Thyroid gland (tissue), 4 donors: ENCODE results near the gene RPL34. TPM values are rescaled to one million over a fixed set of nuclear protein-coding genes. Genes with fewer than 3 reads are reported as not detected.
"Not testable (repeated sequence)": the region's sequence is repeated elsewhere in the genome, so short reads cannot be mapped to it uniquely, and the experiment has no call there.

Experiments
- DNase-seq, 2 donors: peaks; one replicate each; pipeline ENCODE4 v3.0.0-alpha.2; 2019
- H3K27ac ChIP-seq, 3 donors: fragments of 200-600 bp; sonication (generic); 1 replicate in 2 of 3; 2 replicates in 1 of 3; pipeline ENCODE4 v1.5.1; 2016 to 2019; ENCODE audit warnings: mild to moderate bottlenecking in 1 of 3, moderate library complexity in 1 of 3
- H3K27me3 ChIP-seq: fragments of 200-600 bp; sonication (generic); one replicate; pipeline ENCODE4 v1.5.1; 2019
- H3K36me3 ChIP-seq, 2 donors: fragments of 200-600 bp; sonication (generic); one replicate each; pipeline ENCODE4 v1.5.1; 2016 to 2019
- H3K4me1 ChIP-seq, 2 donors: fragments of 200-600 bp; sonication (generic); one replicate each; pipeline ENCODE4 v1.5.1; 2017 to 2019
- H3K4me3 ChIP-seq, 3 donors: fragments of 200-600 bp; sonication (generic); replicated peaks in 1 of 3; 1 replicate in 2 of 3; 2 replicates in 1 of 3; pipeline ENCODE4 v1.5.1; 2016; ENCODE audit warnings: mild to moderate bottlenecking in 1 of 3
- H3K9me3 ChIP-seq: fragments of 200-600 bp; sonication (generic); one replicate; pipeline ENCODE4 v1.5.1; 2017
- CTCF ChIP-seq, 6 experiments: fragments of 200-600 bp in 3 of 6; fragments of 450-650 bp in 3 of 6; sonication (generic) in 3 of 6; IDR thresholded peaks; one replicate each; pipeline ENCODE4 v1.5.1; 2016 to 2019; ENCODE audit warnings: antibody characterized with exemption in 6 of 6, mild to moderate bottlenecking in 2 of 6, inconsistent platforms in 1 of 6, moderate library complexity in 1 of 6
- POLR2A ChIP-seq, 2 donors: fragments of 450-650 bp; IDR thresholded peaks; one replicate each; pipeline ENCODE4 v1.6.1; 2017; ENCODE audit warnings: antibody characterized with exemption in 2 of 2, mild to moderate bottlenecking in 2 of 2, moderate library complexity in 1 of 2
- WGBS, 2 donors: methylation state at CpG; one replicate each; pipeline ENCODE4 v1.1.5; 2017; 5-methylcytosine and 5-hydroxymethylcytosine counted together
- intact Hi-C: fragments of 100-400 bp; cut with DNase I; formaldehyde crosslinking; loops from one replicate; pipeline ENCODE4 v1.15.1; 2023
- total RNA-seq, 4 donors: library from RNA; depleted of rRNA; stranded (reverse); fragments of >200 nt; gene quantifications; one replicate each; pipeline ENCODE4 v1.2.3, GENCODE V29; 2016

RPL34 gene
- total RNA-seq, 4 donors from 2014 or later: 735 to 3,219 (median 917) TPM

GRCh38 chr4:108588878-108589277 is 31.5 kb upstream of the RPL34 start:
- Histone ChIP-seq H3K27ac (no peak overlapping the region), H3K9me3 (no peaks in the 10 kb centered on the region), H3K27me3 (no peaks in the 10 kb centered on the region), H3K4me3 (no peak overlapping the region), H3K4me1 (no peaks in the 10 kb centered on the region), H3K36me3 (no peaks in the 10 kb centered on the region)
- WGBS, 2 donors: 88 to 94% methylated on average over 1 of the region's 1 CpG
- TF ChIP-seq CTCF (IDR thresholded peaks at IDR 0.05) (no peak), POLR2A (IDR thresholded peaks at IDR 0.05) (no peak)
- intact Hi-C loops: no loop called here
- DNase-seq: no peak

GRCh38 chr4:108589961-108590360 is 30.4 kb upstream of the RPL34 start:
- Histone ChIP-seq H3K4me1 (no peaks in the 10 kb centered on the region), H3K36me3 (no peaks in the 10 kb centered on the region), H3K27ac (no peak overlapping the region), H3K4me3 (no peak overlapping the region), H3K27me3 (no peaks in the 10 kb centered on the region), H3K9me3 (no peaks in the 10 kb centered on the region)
- no peak for DNase-seq
- intact Hi-C loops: no loop called here
- 77 to 83% methylated on average over 2 of the region's 2 CpGs for WGBS, 2 donors
- TF ChIP-seq POLR2A (IDR thresholded peaks at IDR 0.05) (no peak), CTCF (IDR thresholded peaks at IDR 0.05) (no peak)

GRCh38 chr4:108590776-108591175 is 29.6 kb upstream of the RPL34 start:
- Histone ChIP-seq H3K36me3 (no peaks in the 10 kb centered on the region), H3K4me1 (no peaks in the 10 kb centered on the region)

GRCh38 chr4:108592674-108592986 is 27.7 kb upstream of the RPL34 start:
- no peak for TF ChIP-seq POLR2A (IDR thresholded peaks at IDR 0.05)
- no peak for TF ChIP-seq CTCF (IDR thresholded peaks at IDR 0.05)
- DNase-seq: no peak
- H3K9me3 ChIP-seq: no peaks in the 10 kb centered on the region
- H3K27me3 ChIP-seq: no peaks in the 10 kb centered on the region
- intact Hi-C loops: no loop called here
- WGBS, 2 donors: 38 to 51% methylated on average over 2 of the region's 2 CpGs
- H3K4me1 ChIP-seq: no peaks in the 10 kb centered on the region
- no peak overlapping the region for H3K4me3 ChIP-seq
- H3K36me3 ChIP-seq: no peaks in the 10 kb centered on the region
- no peak overlapping the region for H3K27ac ChIP-seq

More at GRCh38 chr4:108590776-108591175, 29.6 kb upstream of the RPL34 start:
- intact Hi-C loops: no loop called here
- WGBS, 2 donors: 95% methylated on average over 1 of the region's 1 CpG
- no peak for DNase-seq
- no peaks in the 10 kb centered on the region for H3K9me3 ChIP-seq
- H3K4me3 ChIP-seq: no peak overlapping the region
- H3K27me3 ChIP-seq: no peaks in the 10 kb centered on the region
- no peak overlapping the region for H3K27ac ChIP-seq
- TF ChIP-seq POLR2A (IDR thresholded peaks at IDR 0.05) (no peak), CTCF (IDR thresholded peaks at IDR 0.05) (no peak)

GRCh38 chr4:108594296-108594695 is 26.1 kb upstream of the RPL34 start:
- H3K4me3 ChIP-seq, H3K27me3 ChIP-seq, intact Hi-C loops, H3K9me3 ChIP-seq, H3K27ac ChIP-seq, H3K36me3 ChIP-seq, H3K4me1 ChIP-seq: not testable (repeated sequence)
- 96 to 98% methylated on average over 21 of the region's 21 CpGs for WGBS, 2 donors
- peak in 1 of 2 donors; percentile 14 for DNase-seq

GRCh38 chr4:108596344-108596743 is 24.0 kb upstream of the RPL34 start:
- Histone ChIP-seq H3K4me3 (no peak overlapping the region), H3K27ac (no peak overlapping the region), H3K36me3 (no peaks in the 10 kb centered on the region), H3K9me3 (no peaks in the 10 kb centered on the region), H3K4me1 (no peaks in the 10 kb centered on the region), H3K27me3 (no peaks in the 10 kb centered on the region)
- DNase-seq: no peak
- 94 to 100% methylated on average over 1 of the region's 1 CpG for whole genome bisulfite sequencing, 2 donors
- TF ChIP-seq CTCF (IDR thresholded peaks at IDR 0.05) (no peak), POLR2A (IDR thresholded peaks at IDR 0.05) (no peak)
- intact Hi-C loops: no loop called here
